NCI-H345 (cell line): ENCODE results near the gene EOGT.

Source experiments
- DNase-seq: peaks from one replicate; lab custom pipeline; 2025; lab: John Stamatoyannopoulos, UW

EOGT gene

GRCh38 chr3:68957895-68958294, 55.6 kb downstream of the EOGT start:
- DNase-seq: no peak

- no peak for DNase-seq
Measured at GRCh38 chr3:68953816-68954444, 59.6 kb downstream of the EOGT start.

- DNase-seq: no peak
Measured at GRCh38 chr3:68945225-68945624, 68.3 kb downstream of the EOGT start.

- no peak for DNase-seq
Measured at GRCh38 chr3:68943753-68944500, 69.6 kb downstream of the EOGT start.

DNA sequence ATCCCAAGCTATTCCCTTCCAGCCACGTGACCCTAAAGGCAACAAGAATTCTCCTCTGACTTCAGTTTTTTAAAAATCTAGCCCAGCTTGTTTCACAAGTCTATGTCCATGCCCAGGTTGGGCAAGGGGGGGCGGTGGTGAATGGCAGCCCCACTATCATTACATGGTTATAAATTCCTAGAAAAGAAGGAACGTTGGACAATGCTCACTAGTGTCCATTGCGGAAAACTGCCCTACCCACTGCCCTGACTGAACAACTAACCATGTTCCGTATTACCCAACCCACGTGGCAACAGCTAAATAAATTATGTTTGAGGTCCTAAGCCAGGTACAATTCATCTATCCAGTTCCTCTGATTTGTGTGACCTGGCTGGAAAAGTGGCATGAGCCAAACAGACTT, 72.4 kb downstream of the EOGT start:
- no peak for DNase-seq

GRCh38 chr3:68936856-68937255, 76.6 kb downstream of the EOGT start:
- DNase-seq: no peak

DNA sequence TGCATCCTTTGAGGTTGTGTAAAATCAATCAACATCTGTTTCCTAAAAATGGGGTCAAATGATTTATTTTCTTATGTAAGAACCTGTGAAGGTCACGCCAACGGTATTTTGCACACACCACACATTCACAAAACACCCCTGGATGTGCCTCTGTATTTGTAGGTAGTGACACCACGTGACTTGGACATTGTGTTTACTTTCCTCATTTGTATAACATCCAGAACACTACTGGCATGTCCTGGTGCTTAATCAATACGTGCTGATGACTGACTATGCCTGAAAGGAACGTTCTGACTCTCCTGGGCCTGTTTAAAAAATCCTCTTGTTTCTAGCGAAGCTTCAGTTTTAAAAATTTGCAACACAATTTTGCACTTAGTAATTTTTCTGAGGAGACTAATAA, 77.7 kb downstream of the EOGT start:
- no peak for DNase-seq

DNA sequence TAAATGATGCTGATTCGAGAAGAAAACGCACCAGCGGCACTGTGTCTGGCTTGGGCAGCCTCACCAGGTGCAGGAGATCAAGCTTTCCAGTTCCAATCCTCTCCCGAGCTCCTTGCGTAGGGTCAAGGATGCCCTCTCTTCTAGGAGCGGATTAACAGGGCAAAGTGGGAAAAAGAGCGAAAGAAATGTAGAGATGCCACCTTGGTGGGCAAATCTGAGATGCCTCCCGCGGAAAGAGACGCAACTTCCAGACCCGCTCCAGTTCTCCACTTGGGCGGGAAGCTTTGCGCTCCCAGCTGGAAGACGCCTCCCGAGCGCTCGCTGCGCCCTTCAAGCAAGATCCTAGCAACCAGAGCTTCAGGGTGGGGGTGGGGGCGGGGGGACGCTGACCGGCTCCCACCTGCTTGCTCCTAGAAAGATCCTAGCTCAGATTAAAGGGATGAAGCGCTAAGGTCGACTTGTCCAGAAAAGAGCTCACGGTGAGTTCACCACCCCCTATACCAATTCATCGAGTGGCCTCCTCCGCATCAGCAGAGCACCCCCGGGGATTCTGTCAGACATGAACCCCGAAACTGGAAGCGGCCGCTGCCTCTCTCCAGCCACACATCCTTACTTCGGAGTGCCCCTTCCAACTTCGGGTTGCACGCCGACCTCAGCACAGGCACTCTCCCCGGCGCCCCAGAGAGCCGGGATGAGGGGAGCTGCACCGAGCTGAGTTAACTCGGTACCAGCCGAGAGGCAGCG, 81.9 kb downstream of the EOGT start:
- no peak for DNase-seq
